GM12878 (cell line): ENCODE measurements around the gene TOP3A. TPM values are rescaled to one million over a fixed set of nuclear protein-coding genes. Genes with fewer than 3 reads are reported as not detected.
A peak's percentile ranks its signal among the peaks of the same experiment; 100 is the strongest.

ENCODE experiments used
- ATAC-seq: fragments of 200-7000 bp; cut with Tn5 transposase; 3 replicates; pipeline ENCODE4 v1.9.1; 2020; ENCODE audit warnings: mild to moderate bottlenecking, moderate library complexity
- BruUV-seq: library from RNA; stranded (reverse); fragments of 400-500 nt; replicated peaks from 2 replicates; lab custom pipeline; 2021; lab: Mats Ljungman, UMichigan
- CTCF ChIA-PET: fragments of 300-600 bp; sonication (Branson Sonifier 250); formaldehyde crosslinking; extraction: SDS; loops from one replicate; lab custom pipeline; 2021; ENCODE audit warnings: inconsistent platforms; lab: Yijun Ruan, JAX
- POLR2A ChIA-PET: fragments of 350-600 bp; formaldehyde crosslinking; extraction: SDS; loops from one replicate; lab custom pipeline; 2021; ENCODE audit warnings: inconsistent platforms; lab: Charles Lee
- RAD21 ChIA-PET: fragments of 300-600 bp; sonication (Branson Sonifier 250); formaldehyde crosslinking; loops from one replicate; lab custom pipeline; 2023; ENCODE audit warnings: antibody characterized with exemption; ENCODE audit not compliant: unreplicated experiment; lab: Charles Lee
- SMC1A ChIA-PET: fragments of 300-600 bp; sonication (Branson Sonifier 250); formaldehyde crosslinking; loops from one replicate; lab custom pipeline; 2023; ENCODE audit not compliant: unreplicated experiment, uncharacterized antibody; lab: Charles Lee
- DNase-seq: peaks from one replicate; pipeline ENCODE4 v3.0.0-alpha.2; 2011; ENCODE audit warnings: low read depth, low spot score
- FAIRE-seq: peaks from 3 replicates; lab custom pipeline; 2011; peaks lifted over from hg19 to GRCh38; lab: Jason Lieb, UNC
- H2AFZ ChIP-seq: 2 replicates; pipeline ENCODE4 v1.6.0; 2011; ENCODE audit warnings: low read depth, low read length, control low read depth; ENCODE audit not compliant: control insufficient read depth
- H3K27ac ChIP-seq: 2 replicates; pipeline ENCODE4 v1.5.1; 2011; ENCODE audit warnings: control low read depth; ENCODE audit not compliant: control insufficient read depth, insufficient read depth
- H3K27me3 ChIP-seq, 2 experiments: replicated peaks in 1 of 2; 2 replicates each; pipeline versions ENCODE4 v1.6.0 to v1.6.1; 2011; ENCODE audit warnings: low read length in 1 of 2; ENCODE audit not compliant: control insufficient read depth in 2 of 2, insufficient read depth in 2 of 2
- H3K36me3 ChIP-seq, 2 experiments: 2 replicates each; pipeline ENCODE4 v1.5.1; 2011; ENCODE audit warnings: low read length in 1 of 2; ENCODE audit not compliant: control insufficient read depth in 2 of 2, insufficient read depth in 2 of 2
- H3K4me1 ChIP-seq: 2 replicates; pipeline ENCODE4 v1.6.1; 2011; ENCODE audit warnings: mild to moderate bottlenecking, low read length, moderate library complexity, mixed read lengths; ENCODE audit not compliant: control insufficient read depth, insufficient read depth
- H3K4me2 ChIP-seq: 2 replicates; pipeline ENCODE4 v1.6.0; 2011; ENCODE audit warnings: control low read depth; ENCODE audit not compliant: control insufficient read depth, insufficient read depth
- H3K4me3 ChIP-seq: fragments of 200-600 bp; sonication (generic); 2 replicates; pipeline ENCODE4 v1.5.1; 2016
- H3K79me2 ChIP-seq: 2 replicates; pipeline ENCODE4 v1.6.0; 2011; ENCODE audit warnings: low read length; ENCODE audit not compliant: control insufficient read depth, insufficient read depth
- H3K9ac ChIP-seq: 2 replicates; pipeline ENCODE4 v1.8.0; 2011; ENCODE audit warnings: low read length, control low read depth, mixed read lengths; ENCODE audit not compliant: control insufficient read depth, insufficient read depth
- H3K9me3 ChIP-seq: replicated peaks from 3 replicates; pipeline ENCODE4 v1.5.1; 2011; ENCODE audit warnings: mild to moderate bottlenecking, low read length; ENCODE audit not compliant: control insufficient read depth, insufficient read depth
- H4K20me1 ChIP-seq: 2 replicates; pipeline ENCODE4 v1.6.0; 2011; ENCODE audit not compliant: control insufficient read depth, insufficient read depth
- CBX3 ChIP-seq: fragments of 200-600 bp; sonication (generic); IDR thresholded peaks from 2 replicates; pipeline ENCODE4 v1.6.1; 2016; ENCODE audit warnings: low read depth, borderline replicate concordance
- CEBPZ ChIP-seq: fragments of 150-350 bp; IDR thresholded peaks from 2 replicates; pipeline ENCODE4 v1.6.1; 2016; ENCODE audit warnings: low read depth, low read length
- CHD2 ChIP-seq: IDR thresholded peaks from 2 replicates; pipeline ENCODE4 v1.6.1; 2011; ENCODE audit warnings: low read depth, low read length, improper control_type of control experiment, borderline replicate concordance
- CHD4 ChIP-seq: fragments of 200-600 bp; sonication (generic); IDR thresholded peaks from 2 replicates; pipeline ENCODE4 v1.6.1; 2016; ENCODE audit warnings: mild to moderate bottlenecking
- DPF2 ChIP-seq: fragments of 450-650 bp; IDR thresholded peaks from 2 replicates; pipeline ENCODE4 v1.6.1; 2017; ENCODE audit warnings: mild to moderate bottlenecking
- EGR1 ChIP-seq, 2 experiments: IDR thresholded peaks; 1 replicate in 1 of 2; 2 replicates in 1 of 2; pipeline ENCODE4 v1.6.1; 2011 to 2012; ENCODE audit warnings: low read depth in 2 of 2, low read length in 2 of 2, borderline replicate concordance in 1 of 2, mild to moderate bottlenecking in 1 of 2, moderate library complexity in 1 of 2
- FOXK2 ChIP-seq: fragments of 450-650 bp; IDR thresholded peaks from 2 replicates; pipeline ENCODE4 v1.6.1; 2017; ENCODE audit warnings: mild to moderate bottlenecking, moderate library complexity
- FOXM1 ChIP-seq: IDR thresholded peaks from 2 replicates; pipeline ENCODE4 v1.6.1; 2012; ENCODE audit warnings: low read depth, mild to moderate bottlenecking, inconsistent platforms, low read length, moderate library complexity
- HDAC6 ChIP-seq: fragments of 200-600 bp; sonication (generic); IDR thresholded peaks from one replicate; pipeline ENCODE4 v1.8.0; 2017; ENCODE audit warnings: antibody characterized with exemption; ENCODE audit not compliant: unreplicated experiment
- HDGF ChIP-seq: fragments of 450-650 bp; IDR thresholded peaks from 2 replicates; pipeline ENCODE4 v1.6.1; 2016; ENCODE audit warnings: antibody characterized with exemption
- KAT2A ChIP-seq: conservative IDR thresholded peaks from 2 replicates; pipeline ENCODE4 v1.6.1; 2011; ENCODE audit warnings: low read depth, low read length; ENCODE audit not compliant: control insufficient read depth
- KDM1A ChIP-seq: fragments of 200-600 bp; sonication (generic); IDR thresholded peaks from 2 replicates; pipeline ENCODE4 v1.6.1; 2016; ENCODE audit warnings: borderline replicate concordance
- PBX3 ChIP-seq: IDR thresholded peaks from 2 replicates; pipeline ENCODE4 v1.6.1; 2011; ENCODE audit warnings: mild to moderate bottlenecking, low read depth, low read length, moderate library complexity; ENCODE audit not compliant: insufficient replicate concordance
- POLR2AphosphoS5 ChIP-seq: IDR thresholded peaks from 2 replicates; pipeline ENCODE4 v1.6.1; 2011; ENCODE audit warnings: mild to moderate bottlenecking, low read length, inconsistent platforms
- POU2F2 ChIP-seq: IDR thresholded peaks from 3 replicates; pipeline ENCODE4 v1.6.1; 2011; ENCODE audit warnings: low read depth, mild to moderate bottlenecking, low read length, borderline replicate concordance
- SIN3A ChIP-seq: IDR thresholded peaks from 2 replicates; pipeline ENCODE4 v1.6.1; 2012; ENCODE audit warnings: low read depth, low read length, improper control_type of control experiment
- SPI1 ChIP-seq: IDR thresholded peaks from 2 replicates; pipeline ENCODE4 v1.6.1; 2011; ENCODE audit warnings: low read depth, mild to moderate bottlenecking, low read length, moderate library complexity, borderline replicate concordance; ENCODE audit not compliant: insufficient read depth
- TCF12 ChIP-seq: IDR thresholded peaks from 2 replicates; pipeline ENCODE4 v1.6.1; 2011; ENCODE audit warnings: low read depth, mild to moderate bottlenecking, low read length
- YBX1 ChIP-seq: fragments of 450-650 bp; IDR thresholded peaks from 2 replicates; pipeline ENCODE4 v1.6.1; 2016; ENCODE audit warnings: antibody characterized with exemption
- YY1 ChIP-seq: IDR thresholded peaks from 2 replicates; pipeline ENCODE4 v1.6.1; 2011; ENCODE audit warnings: low read depth, mild to moderate bottlenecking, low read length
- WGBS: methylation state at CpG from one replicate; pipeline ENCODE4 v1.1.6; 2016; ENCODE audit warnings: low lambda C conversion rate; ENCODE audit not compliant: insufficient replicate concordance, insufficient coverage; ENCODE audit errors: missing lambda C conversion rate; 5-methylcytosine and 5-hydroxymethylcytosine counted together
- in situ Hi-C: fragments of 300-500 bp; cut with MboI; formaldehyde crosslinking; loops from 9 replicates; pipeline ENCODE4 v1.14.3; 2018; ENCODE audit warnings: mixed read lengths
- intact Hi-C: fragments of 100-400 bp; cut with micrococcal nuclease; formaldehyde crosslinking; loops from one replicate; pipeline ENCODE4 v1.14.2; 2022; ENCODE audit not compliant: unreplicated experiment
- polyA plus RNA-seq, 11 experiments: library from polyadenylated mRNA; depleted of rRNA in 4 of 11; unstranded in 6 of 11; stranded (reverse) in 5 of 11; fragments of >200 nt; fragmentation: Nextera tagmentation in 4 of 11; fragmentation: Illumina TruSeq in 1 of 11; extraction: Ambion mirVana in 4 of 11; extraction: Trizol in 1 of 11; gene quantifications; 1 replicate in 1 of 11; 2 replicates in 10 of 11; pipeline versions ENCODE4 v1.2.1 to v1.2.3, GENCODE V29; 2011 to 2016; ENCODE audit warnings: inconsistent platforms in 2 of 11, missing spikeins in 2 of 11, low read depth in 1 of 11
- total RNA-seq, 4 experiments: library from RNA; depleted of rRNA in 3 of 4; stranded (reverse); fragments of >200 nt in 3 of 4; fragmentation: Illumina TruSeq in 1 of 4; extraction: Trizol in 1 of 4; gene quantifications; 2 replicates each; pipeline versions ENCODE4 v1.2.1 to v1.2.3, GENCODE V29; 2013 to 2021

The TOP3A gene
- total and polyA plus RNA-seq, 10 of the 15 experiments (the other 5 are each of a cell fraction or from before 2014, with no cell fraction given), result 4.2 to 51.9 (median 31.8) TPM

GRCh38 chr17:18258356-18259038 lies 56.3 kb downstream of the TOP3A start, which contains the start of gene FLII (continued):
- TF ChIP-seq FOXM1 (no peak), EGR1 (IDR thresholded peaks at IDR 0.05; ENCODE audit: borderline replicate concordance in 1 of 2, low read depth in 2 of 2, low read length in 2 of 2) (peak in 1 of 2 experiments; percentile 18; a peak in 1 of 3 replicates), YBX1 (no peak), HDAC6 (no peak), SPI1 (no peak), CBX3 (no peak)

- peaks cover 21% of the 10 kb centered on the region for H3K4me1 ChIP-seq
- peak overlapping the region; percentile 89 for H3K27ac ChIP-seq
- peak overlapping the region; percentile 89 for H3K9ac ChIP-seq
- no peaks in the 10 kb centered on the region for H4K20me1 ChIP-seq
- peak; percentile 72 for ATAC-seq
- intact Hi-C loops (no loop called here), in situ Hi-C loops (no loop called here)
- no peak for FAIRE-seq
- peak overlapping the region; percentile 96 for H2AFZ ChIP-seq
- no peaks in the 10 kb centered on the region for H3K27me3 ChIP-seq
- 3% methylated on average over 11 of the region's 16 CpGs for WGBS
- H3K4me2 ChIP-seq, result peak overlapping the region; percentile 77
- H3K9me3 ChIP-seq, result no peaks in the 10 kb centered on the region
- H3K4me3 ChIP-seq, result peak overlapping the region; percentile 97
- ChIA-PET CTCF (interaction anchor here (1.0 kb wide), 1 partner anchor 9 kb away, joined by 4 read pairs; no protein-coding TSS in a partner anchor), POLR2A (no interaction called here), RAD21 (no interaction called here), SMC1A (no interaction called here)
- peaks cover 14% of the 10 kb centered on the region for H3K79me2 ChIP-seq
- H3K36me3 ChIP-seq, result peaks cover 11 to 12% of the 10 kb centered on the region in 2 experiments; a peak in 3 of 4 replicates
- DNase-seq, result no peak
- BruUV-seq, result no TSS peak
- TF ChIP-seq YY1 (peak; percentile 82; the same call in 1 of the 2 replicates), POU2F2 (peak; percentile 18; the same call in 1 of the 3 replicates), POLR2AphosphoS5 (0 out of 2 replicates have a peak, but pooled peaks have one; percentile 53), FOXK2 (no peak), HDGF (0 out of 2 replicates have a peak, but pooled peaks have one; percentile 7), CHD4 (no peak), KDM1A (no peak), KAT2A (no peak), DPF2 (no peak), PBX3 (no peak), SIN3A (0 out of 2 replicates have a peak, but pooled peaks have one; percentile 27), TCF12 (0 out of 2 replicates have a peak, but pooled peaks have one; percentile 43), CEBPZ (no peak), SPI1 (peak; percentile 82; the same call in 1 of the 2 replicates), CHD2 (no peak)
Measured at GRCh38 chr17:18257982-18258355, 56.8 kb downstream of the TOP3A start.
